Measurements from ENCODE around the gene KCNMA1. TPM values are rescaled to one million over a fixed set of nuclear protein-coding genes. Genes with fewer than 3 reads are reported as not detected.

Gene KCNMA1
- polyA plus RNA-seq, 1 donor from 2014 or later = 60.8 TPM

- Histone ChIP-seq H3K9ac (ENCODE audit: low read length) (no peak overlapping the region), H3K9me2 (ENCODE audit: insufficient read depth, low read length) (no peaks in the 10 kb centered on the region), H3K4me2 (ENCODE audit: low read length) (no peak overlapping the region), H3F3A (ENCODE audit: insufficient read depth, low read length, poor library complexity, severe bottlenecking) (no peaks in the 10 kb centered on the region), H3K9me3 (ENCODE audit: low read length) (no peaks in the 10 kb centered on the region), H4K20me1 (ENCODE audit: insufficient read depth) (no peaks in the 10 kb centered on the region), H3K4me3 (ENCODE audit: low read length) (no peak overlapping the region), H2AFZ (ENCODE audit: low read depth, low read length) (no peak overlapping the region), H3K27me3 (ENCODE audit: insufficient read depth, low read depth, low read length) (no peaks in the 10 kb centered on the region), H3K79me2 (replicated peaks; ENCODE audit: insufficient read depth, low read length) (no peaks in the 10 kb centered on the region), H3K36me3 (ENCODE audit: insufficient read depth, low read length) (no peaks in the 10 kb centered on the region), H3K27ac (ENCODE audit: low read length) (no peak overlapping the region)
- TF ChIP-seq, protein P1, sequence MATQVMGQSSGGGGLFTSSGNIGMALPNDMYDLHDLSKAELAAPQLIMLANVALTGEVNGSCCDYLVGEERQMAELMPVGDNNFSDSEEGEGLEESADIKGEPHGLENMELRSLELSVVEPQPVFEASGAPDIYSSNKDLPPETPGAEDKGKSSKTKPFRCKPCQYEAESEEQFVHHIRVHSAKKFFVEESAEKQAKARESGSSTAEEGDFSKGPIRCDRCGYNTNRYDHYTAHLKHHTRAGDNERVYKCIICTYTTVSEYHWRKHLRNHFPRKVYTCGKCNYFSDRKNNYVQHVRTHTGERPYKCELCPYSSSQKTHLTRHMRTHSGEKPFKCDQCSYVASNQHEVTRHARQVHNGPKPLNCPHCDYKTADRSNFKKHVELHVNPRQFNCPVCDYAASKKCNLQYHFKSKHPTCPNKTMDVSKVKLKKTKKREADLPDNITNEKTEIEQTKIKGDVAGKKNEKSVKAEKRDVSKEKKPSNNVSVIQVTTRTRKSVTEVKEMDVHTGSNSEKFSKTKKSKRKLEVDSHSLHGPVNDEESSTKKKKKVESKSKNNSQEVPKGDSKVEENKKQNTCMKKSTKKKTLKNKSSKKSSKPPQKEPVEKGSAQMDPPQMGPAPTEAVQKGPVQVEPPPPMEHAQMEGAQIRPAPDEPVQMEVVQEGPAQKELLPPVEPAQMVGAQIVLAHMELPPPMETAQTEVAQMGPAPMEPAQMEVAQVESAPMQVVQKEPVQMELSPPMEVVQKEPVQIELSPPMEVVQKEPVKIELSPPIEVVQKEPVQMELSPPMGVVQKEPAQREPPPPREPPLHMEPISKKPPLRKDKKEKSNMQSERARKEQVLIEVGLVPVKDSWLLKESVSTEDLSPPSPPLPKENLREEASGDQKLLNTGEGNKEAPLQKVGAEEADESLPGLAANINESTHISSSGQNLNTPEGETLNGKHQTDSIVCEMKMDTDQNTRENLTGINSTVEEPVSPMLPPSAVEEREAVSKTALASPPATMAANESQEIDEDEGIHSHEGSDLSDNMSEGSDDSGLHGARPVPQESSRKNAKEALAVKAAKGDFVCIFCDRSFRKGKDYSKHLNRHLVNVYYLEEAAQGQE (IDR thresholded peaks at IDR 0.05; ENCODE audit: borderline replicate concordance) = no peak
- no peak for TF ChIP-seq TAF1 (IDR thresholded peaks at IDR 0.05; ENCODE audit: low read depth)
- no peak for TF ChIP-seq RAD21 (conservative IDR thresholded peaks at IDR 0.05)
- TF ChIP-seq SMC3 (conservative IDR thresholded peaks at IDR 0.05; ENCODE audit: poor library complexity) = no peak
- TF ChIP-seq POLR2AphosphoS5 (IDR thresholded peaks at IDR 0.05) = no peak
- TF ChIP-seq CTCF (IDR thresholded peaks at IDR 0.05; ENCODE audit: poor library complexity, severe bottlenecking) = no peak
- TF ChIP-seq EZH2 (IDR thresholded peaks at IDR 0.05; ENCODE audit: borderline replicate concordance, insufficient read depth, low read length, poor library complexity, severe bottlenecking) = no peak
Measured at GRCh38 chr10:77472146-77472545, 165.5 kb downstream of the KCNMA1 start.

GRCh38 chr10:77471069-77471536, 166.5 kb downstream of the KCNMA1 start:
- Histone ChIP-seq H3K4me3 (ENCODE audit: low read length) (no peak overlapping the region), H3K27ac (ENCODE audit: low read length) (no peak overlapping the region), H3K9ac (ENCODE audit: low read length) (no peak overlapping the region), H3K4me2 (ENCODE audit: low read length) (no peak overlapping the region), H3K9me3 (ENCODE audit: low read length) (no peaks in the 10 kb centered on the region), H3K36me3 (ENCODE audit: insufficient read depth, low read length) (no peaks in the 10 kb centered on the region), H3K27me3 (ENCODE audit: insufficient read depth, low read depth, low read length) (no peaks in the 10 kb centered on the region), H3F3A (ENCODE audit: insufficient read depth, low read length, poor library complexity, severe bottlenecking) (no peaks in the 10 kb centered on the region), H2AFZ (ENCODE audit: low read depth, low read length) (no peak overlapping the region), H4K20me1 (ENCODE audit: insufficient read depth) (no peaks in the 10 kb centered on the region), H3K79me2 (replicated peaks; ENCODE audit: insufficient read depth, low read length) (no peaks in the 10 kb centered on the region), H3K9me2 (ENCODE audit: insufficient read depth, low read length) (no peaks in the 10 kb centered on the region)
- no peak for TF ChIP-seq TAF1 (IDR thresholded peaks at IDR 0.05; ENCODE audit: low read depth)
- TF ChIP-seq CTCF (IDR thresholded peaks at IDR 0.05; ENCODE audit: poor library complexity, severe bottlenecking) = no peak
- TF ChIP-seq POLR2AphosphoS5 (IDR thresholded peaks at IDR 0.05) = no peak
- TF ChIP-seq EP300 (conservative IDR thresholded peaks at IDR 0.05; ENCODE audit: poor library complexity, severe bottlenecking) = no peak
- TF ChIP-seq MXI1 (conservative IDR thresholded peaks at IDR 0.05; ENCODE audit: poor library complexity, severe bottlenecking) = no peak
- TF ChIP-seq, protein P1 (IDR thresholded peaks at IDR 0.05; ENCODE audit: borderline replicate concordance) = no peak

Data from neural cell (in vitro differentiated cells).